OCI-LY7 (cell line): ENCODE measurements around the gene IDUA. TPM values are rescaled to one million over a fixed set of nuclear protein-coding genes. Genes with fewer than 3 reads are reported as not detected.

ENCODE experiments used
- BruUV-seq: library from RNA; stranded (reverse); fragments of 400-500 nt; replicated peaks from 2 replicates; lab custom pipeline; 2021; lab: Mats Ljungman, UMichigan
- CTCF ChIA-PET: fragments of 300-600 bp; sonication (Branson Sonifier 250); formaldehyde crosslinking; loops from one replicate; lab custom pipeline; 2022; ENCODE audit warnings: antibody characterized with exemption; ENCODE audit not compliant: unreplicated experiment; lab: Charles Lee
- POLR2A ChIA-PET: fragments of 300-600 bp; sonication (Branson Sonifier 250); formaldehyde crosslinking; loops from one replicate; lab custom pipeline; 2022; ENCODE audit warnings: antibody characterized with exemption; lab: Charles Lee
- DNase-seq: peaks from one replicate; pipeline ENCODE4 v3.0.0-alpha.2; 2015; ENCODE audit warnings: low spot score
- H2AFZ ChIP-seq: fragments of 200-600 bp; sonication (generic), shearing (Covaris generic); 2 replicates; pipeline ENCODE4 v1.6.1; 2014; ENCODE audit warnings: mild to moderate bottlenecking, antibody characterized with exemption, low read length, moderate library complexity
- H3K27ac ChIP-seq: fragments of 200-600 bp; sonication (generic); 2 replicates; pipeline ENCODE4 v1.5.1; 2014; ENCODE audit warnings: mixed run types, low read depth, mild to moderate bottlenecking, moderate library complexity, low read length, inconsistent platforms; ENCODE audit not compliant: poor library complexity, severe bottlenecking
- H3K36me3 ChIP-seq: fragments of 200-600 bp; sonication (generic); 2 replicates; pipeline ENCODE4 v1.6.1; 2014; ENCODE audit warnings: mild to moderate bottlenecking, antibody characterized with exemption, low read length, moderate library complexity, mixed read lengths; ENCODE audit not compliant: insufficient read depth
- H3K4me1 ChIP-seq: fragments of 200-600 bp; sonication (generic); 2 replicates; pipeline ENCODE4 v1.5.1; 2014; ENCODE audit warnings: mild to moderate bottlenecking, low read length; ENCODE audit not compliant: insufficient read depth, poor library complexity, severe bottlenecking
- H3K4me2 ChIP-seq: fragments of 200-600 bp; sonication (generic); 2 replicates; pipeline ENCODE4 v1.6.1; 2014; ENCODE audit warnings: mild to moderate bottlenecking, low read length
- H3K4me3 ChIP-seq: fragments of 200-600 bp; sonication (generic); 2 replicates; pipeline ENCODE4 v1.5.1; 2014; ENCODE audit warnings: mild to moderate bottlenecking, low read depth, low read length; ENCODE audit not compliant: poor library complexity, severe bottlenecking
- H3K79me2 ChIP-seq: fragments of 200-600 bp; sonication (generic); 2 replicates; pipeline ENCODE4 v1.6.1; 2016; ENCODE audit warnings: low read depth, mild to moderate bottlenecking, low read length, moderate library complexity, mixed read lengths; ENCODE audit not compliant: insufficient read depth
- H3K9me2 ChIP-seq: fragments of 200-600 bp; sonication (generic); 2 replicates; pipeline ENCODE4 v1.6.1; 2016; ENCODE audit warnings: mild to moderate bottlenecking, low read length, mixed read lengths; ENCODE audit not compliant: insufficient read depth
- H3K9me3 ChIP-seq: fragments of 200-600 bp; sonication (generic); 2 replicates; pipeline ENCODE4 v1.6.1; 2014; ENCODE audit warnings: mild to moderate bottlenecking, mixed run types, low read length, mixed read lengths
- H4K20me1 ChIP-seq: fragments of 200-600 bp; sonication (generic); 2 replicates; pipeline ENCODE4 v1.6.1; 2014; ENCODE audit warnings: mild to moderate bottlenecking, antibody characterized with exemption, low read length, moderate library complexity, mixed read lengths; ENCODE audit not compliant: insufficient read depth
- EZH2phosphoT487 ChIP-seq: fragments of 200-600 bp; sonication (generic); IDR thresholded peaks from 2 replicates; pipeline ENCODE4 v1.6.1; 2018; ENCODE audit warnings: low read depth, borderline replicate concordance, mild to moderate bottlenecking, mixed run types, antibody characterized with exemption, low read length, moderate library complexity, mixed read lengths
- intact Hi-C: fragments of 100-400 bp; cut with micrococcal nuclease; formaldehyde crosslinking; loops from one replicate; pipeline ENCODE4 v1.10.0; 2022; ENCODE audit not compliant: unreplicated experiment
- total RNA-seq, 2 experiments: library from RNA; depleted of rRNA in 1 of 2; stranded (reverse); fragments of >200 nt in 1 of 2; shearing (Covaris generic) in 1 of 2; gene quantifications; 2 replicates each; pipeline ENCODE4 v1.2.3, GENCODE V29; 2014 to 2022
- TF ChIP-seq, protein P1 (sequence below): fragments of 200-600 bp; sonication (generic); conservative IDR thresholded peaks from 2 replicates; pipeline ENCODE4 v1.5.1; 2014; ENCODE audit warnings: mild to moderate bottlenecking, antibody characterized with exemption, low read length, moderate library complexity, mixed read lengths

The IDUA gene
- total RNA-seq, 2 experiments from 2014 or later, result 12.3 to 15.7 TPM

DNA sequence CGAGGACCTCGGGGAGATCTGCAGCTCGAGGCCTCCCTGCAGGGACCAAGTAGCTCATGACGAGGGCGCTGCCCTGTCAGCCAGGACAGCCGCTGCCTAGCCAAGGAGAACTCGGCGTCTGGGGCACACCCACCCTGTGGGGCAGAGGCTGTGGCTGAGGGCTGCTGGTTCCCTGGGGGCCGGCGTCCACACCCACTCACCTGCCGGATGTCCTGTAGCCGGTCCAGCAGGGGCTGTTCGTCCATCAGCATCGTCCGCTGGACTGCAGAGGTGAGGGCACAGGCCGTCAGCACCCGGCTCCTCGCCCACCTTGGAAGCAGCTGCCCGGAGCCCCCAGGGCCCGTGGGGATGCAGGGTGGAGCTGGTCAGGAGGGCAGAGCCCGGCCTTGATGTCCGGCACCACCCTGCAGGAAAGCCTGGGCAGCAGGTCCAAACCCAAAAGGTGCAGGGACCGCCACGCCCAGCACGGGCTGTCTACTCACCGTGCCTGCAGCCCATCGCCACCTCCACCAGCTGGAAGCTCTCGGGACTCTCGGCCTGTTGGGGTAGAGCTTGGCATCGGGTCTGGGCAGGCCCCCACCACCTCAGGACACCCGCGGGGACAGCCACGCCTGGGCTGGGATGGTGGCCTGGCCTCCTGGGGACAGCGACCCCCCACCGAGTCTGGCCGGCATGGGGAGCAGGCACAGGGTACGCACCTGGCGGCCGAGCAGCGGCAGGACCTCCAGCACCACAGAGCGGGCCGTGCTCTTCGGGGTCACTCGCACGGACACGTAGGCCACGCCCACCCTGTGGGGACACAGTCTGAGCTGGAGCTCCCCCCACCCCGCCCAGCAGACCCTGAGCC lies 20.4 kb upstream of the IDUA start:
- H3K9me2 ChIP-seq, result no peaks in the 10 kb centered on the region
- intact Hi-C loops, result no loop called here
- ChIA-PET POLR2A (no interaction called here), CTCF (no interaction called here)
- no peak overlapping the region for H3K4me3 ChIP-seq
- no peak for DNase-seq
- no peaks in the 10 kb centered on the region for H4K20me1 ChIP-seq
- no peak overlapping the region for H3K4me2 ChIP-seq
- no TSS peak for BruUV-seq
- no peak overlapping the region for H3K27ac ChIP-seq
- H3K4me1 ChIP-seq, result no peaks in the 10 kb centered on the region
- no peaks in the 10 kb centered on the region for H3K36me3 ChIP-seq
- H3K79me2 ChIP-seq, result no peaks in the 10 kb centered on the region
- H2AFZ ChIP-seq, result no peak overlapping the region
- TF ChIP-seq, protein P1, sequence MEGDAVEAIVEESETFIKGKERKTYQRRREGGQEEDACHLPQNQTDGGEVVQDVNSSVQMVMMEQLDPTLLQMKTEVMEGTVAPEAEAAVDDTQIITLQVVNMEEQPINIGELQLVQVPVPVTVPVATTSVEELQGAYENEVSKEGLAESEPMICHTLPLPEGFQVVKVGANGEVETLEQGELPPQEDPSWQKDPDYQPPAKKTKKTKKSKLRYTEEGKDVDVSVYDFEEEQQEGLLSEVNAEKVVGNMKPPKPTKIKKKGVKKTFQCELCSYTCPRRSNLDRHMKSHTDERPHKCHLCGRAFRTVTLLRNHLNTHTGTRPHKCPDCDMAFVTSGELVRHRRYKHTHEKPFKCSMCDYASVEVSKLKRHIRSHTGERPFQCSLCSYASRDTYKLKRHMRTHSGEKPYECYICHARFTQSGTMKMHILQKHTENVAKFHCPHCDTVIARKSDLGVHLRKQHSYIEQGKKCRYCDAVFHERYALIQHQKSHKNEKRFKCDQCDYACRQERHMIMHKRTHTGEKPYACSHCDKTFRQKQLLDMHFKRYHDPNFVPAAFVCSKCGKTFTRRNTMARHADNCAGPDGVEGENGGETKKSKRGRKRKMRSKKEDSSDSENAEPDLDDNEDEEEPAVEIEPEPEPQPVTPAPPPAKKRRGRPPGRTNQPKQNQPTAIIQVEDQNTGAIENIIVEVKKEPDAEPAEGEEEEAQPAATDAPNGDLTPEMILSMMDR, result no peak
- TF ChIP-seq EZH2phosphoT487, result no peak
- H3K9me3 ChIP-seq, result no peaks in the 10 kb centered on the region

DNA sequence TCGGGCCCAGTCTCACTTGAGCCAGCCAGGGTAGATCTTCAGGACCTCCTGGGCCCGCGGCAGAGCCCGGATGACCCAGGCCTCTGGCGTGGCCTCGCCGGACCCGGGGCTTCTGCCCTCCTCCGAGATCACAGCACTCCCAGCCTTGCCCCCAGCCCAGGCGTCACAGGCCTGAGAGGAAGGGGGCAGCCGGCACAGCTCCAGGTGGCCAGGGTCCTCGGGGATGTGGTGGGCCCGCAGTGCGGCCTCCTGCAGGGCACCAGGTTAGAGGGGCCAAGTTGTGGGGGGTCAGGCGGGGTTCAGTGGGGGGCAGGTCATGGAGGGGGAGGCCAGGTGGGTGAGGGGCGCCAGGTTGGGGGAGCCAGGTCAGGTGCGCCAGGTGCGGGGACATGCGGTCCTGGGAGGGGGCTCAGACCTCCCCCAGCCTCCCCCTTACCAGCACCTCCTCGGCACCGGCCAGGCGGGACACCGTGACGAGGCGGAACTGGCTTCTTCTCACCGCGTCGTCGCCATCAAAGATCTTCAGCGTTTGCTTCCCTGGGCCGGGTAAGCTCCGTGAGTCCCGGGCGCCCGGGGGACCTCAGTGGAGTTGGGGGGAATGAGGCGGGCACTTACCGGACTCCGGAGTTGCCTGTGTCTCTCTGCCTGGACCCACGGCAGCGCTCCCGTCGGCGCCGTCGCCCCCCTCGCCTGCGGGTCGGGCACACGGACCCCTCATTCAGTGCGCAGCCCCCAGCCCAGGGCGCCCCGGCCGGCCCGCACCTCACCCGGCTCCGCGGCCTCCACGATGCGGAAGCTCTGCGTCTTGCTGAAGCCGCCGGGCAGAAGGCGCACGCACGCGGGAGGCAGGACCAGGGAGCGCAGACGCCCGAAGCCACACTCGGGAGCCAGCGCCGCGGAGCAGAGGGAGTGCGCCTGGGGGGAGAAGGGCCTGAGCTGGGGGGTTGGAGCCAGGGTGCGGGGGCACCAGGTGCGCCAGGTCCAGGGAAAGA lies 19.4 kb upstream of the IDUA start:
- no peak overlapping the region for H3K4me2 ChIP-seq
- no peaks in the 10 kb centered on the region for H3K9me3 ChIP-seq
- H3K36me3 ChIP-seq, result no peaks in the 10 kb centered on the region
- no peak overlapping the region for H2AFZ ChIP-seq
- H3K79me2 ChIP-seq, result no peaks in the 10 kb centered on the region
- H3K4me1 ChIP-seq, result peaks cover 3% of the 10 kb centered on the region
- ChIA-PET POLR2A (no interaction called here), CTCF (no interaction called here)
- no peaks in the 10 kb centered on the region for H3K9me2 ChIP-seq
- H3K4me3 ChIP-seq, result no peak overlapping the region
- TF ChIP-seq, protein P1, result no peak
- no peak for TF ChIP-seq EZH2phosphoT487
- H4K20me1 ChIP-seq, result no peaks in the 10 kb centered on the region
- DNase-seq, result no peak
- no peak overlapping the region for H3K27ac ChIP-seq
- no TSS peak for BruUV-seq
- intact Hi-C loops, result no loop called here
